ENCODE data around the gene ESYT2.

DNA sequence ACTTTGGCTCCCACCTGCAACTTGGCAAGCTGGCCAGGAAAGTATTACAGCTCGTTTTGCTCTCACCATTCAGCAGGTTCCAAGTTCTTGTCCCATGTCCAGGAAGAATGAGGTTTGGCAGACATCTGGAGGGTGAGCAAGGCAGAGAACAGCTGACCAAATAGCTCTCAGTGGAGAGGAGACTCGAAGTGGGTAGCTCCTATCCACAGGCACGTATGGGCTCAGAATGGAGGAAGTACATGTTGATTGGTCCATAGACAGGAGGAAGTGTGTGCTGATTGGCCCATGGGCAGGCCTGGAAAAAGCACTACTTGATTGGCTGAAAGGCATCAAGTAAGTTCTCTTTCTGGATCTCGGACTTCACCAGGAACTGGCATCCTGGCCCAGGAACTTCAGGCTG is 121.7 kb downstream of the ESYT2 start:
- TF ChIP-seq, protein P1, sequence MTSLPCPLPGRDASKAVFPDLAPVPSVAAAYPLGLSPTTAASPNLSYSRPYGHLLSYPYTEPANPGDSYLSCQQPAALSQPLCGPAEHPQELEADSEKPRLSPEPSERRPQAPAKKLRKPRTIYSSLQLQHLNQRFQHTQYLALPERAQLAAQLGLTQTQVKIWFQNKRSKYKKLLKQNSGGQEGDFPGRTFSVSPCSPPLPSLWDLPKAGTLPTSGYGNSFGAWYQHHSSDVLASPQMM (CRISPR knock-in tag; IDR thresholded peaks at IDR 0.05) = no peak
- TF ChIP-seq NR2C2 (CRISPR knock-in tag; IDR thresholded peaks at IDR 0.05) (no peak), NR2C2 (tag; IDR thresholded peaks at IDR 0.05) (no peak), POLR2H (tag; IDR thresholded peaks at IDR 0.05; ENCODE audit: low read depth) (no peak), ZNF274 (IDR thresholded peaks at IDR 0.05; ENCODE audit: borderline replicate concordance, low read depth, low read length) (no peak), ETV1 (tag; conservative IDR thresholded peaks at IDR 0.05; ENCODE audit: low read depth) (no peak), ZNF354B (CRISPR knock-in tag; IDR thresholded peaks at IDR 0.05) (no peak), ZBTB7A (IDR thresholded peaks at IDR 0.05; ENCODE audit: borderline replicate concordance, control insufficient read depth, low read depth, low read length) (no peak), MYBL2 (IDR thresholded peaks at IDR 0.05; ENCODE audit: low read depth) (no peak), MYBL2 (CRISPR knock-in tag; IDR thresholded peaks at IDR 0.05; ENCODE audit: borderline replicate concordance) (no peak), CTCF (IDR thresholded peaks at IDR 0.05 in 2 of 3, conservative IDR thresholded peaks at IDR 0.05 in 1 of 3; ENCODE audit: insufficient read depth in 2 of 3, low read depth in 1 of 3, low read length in 3 of 3) (no peak)
- TF ChIP-seq, protein P2, sequence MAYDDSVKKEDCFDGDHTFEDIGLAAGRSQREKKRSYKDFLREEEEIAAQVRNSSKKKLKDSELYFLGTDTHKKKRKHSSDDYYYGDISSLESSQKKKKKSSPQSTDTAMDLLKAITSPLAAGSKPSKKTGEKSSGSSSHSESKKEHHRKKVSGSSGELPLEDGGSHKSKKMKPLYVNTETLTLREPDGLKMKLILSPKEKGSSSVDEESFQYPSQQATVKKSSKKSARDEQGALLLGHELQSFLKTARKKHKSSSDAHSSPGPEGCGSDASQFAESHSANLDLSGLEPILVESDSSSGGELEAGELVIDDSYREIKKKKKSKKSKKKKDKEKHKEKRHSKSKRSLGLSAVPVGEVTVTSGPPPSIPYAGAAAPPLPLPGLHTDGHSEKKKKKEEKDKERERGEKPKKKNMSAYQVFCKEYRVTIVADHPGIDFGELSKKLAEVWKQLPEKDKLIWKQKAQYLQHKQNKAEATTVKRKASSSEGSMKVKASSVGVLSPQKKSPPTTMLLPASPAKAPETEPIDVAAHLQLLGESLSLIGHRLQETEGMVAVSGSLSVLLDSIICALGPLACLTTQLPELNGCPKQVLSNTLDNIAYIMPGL (CRISPR knock-in tag; IDR thresholded peaks at IDR 0.05) = no peak

Measured in K562 (cell line).